H1 (cell line): ENCODE measurements around the gene HRH2. TPM values are rescaled to one million over a fixed set of nuclear protein-coding genes. Genes with fewer than 3 reads are reported as not detected.

Source experiments
- CEBPB ChIP-seq: IDR thresholded peaks from 2 replicates; pipeline ENCODE4 v1.6.1; 2012; ENCODE audit warnings: low read depth, low read length
- EGR1 ChIP-seq: IDR thresholded peaks from 2 replicates; pipeline ENCODE4 v1.6.1; 2011; ENCODE audit warnings: low read depth, low read length, borderline replicate concordance
- JUN ChIP-seq: IDR thresholded peaks from 2 replicates; pipeline ENCODE4 v1.6.1; 2011; ENCODE audit warnings: low read depth, mild to moderate bottlenecking, improper control_type of control experiment, low read length
- JUND ChIP-seq: IDR thresholded peaks from 2 replicates; pipeline ENCODE4 v1.6.1; 2011; ENCODE audit warnings: mild to moderate bottlenecking, improper control_type of control experiment, low read length
- SP1 ChIP-seq: IDR thresholded peaks from 2 replicates; pipeline ENCODE4 v1.6.1; 2011; ENCODE audit warnings: low read depth, low read length
- SUZ12 ChIP-seq: fragments of 200-600 bp; sonication (generic); IDR thresholded peaks from 2 replicates; pipeline ENCODE4 v1.6.1; 2012; ENCODE audit warnings: mild to moderate bottlenecking, inconsistent platforms, low read length, moderate library complexity, mixed read lengths
- TAF7 ChIP-seq: optimal IDR thresholded peaks from 2 replicates; pipeline ENCODE3; 2011; ENCODE audit warnings: low read depth, mild to moderate bottlenecking, inconsistent platforms, low read length, moderate library complexity, borderline replicate concordance
- polyA plus RNA-seq, 7 experiments: library from polyadenylated mRNA; depleted of rRNA in 3 of 7; stranded (reverse) in 5 of 7; unstranded in 2 of 7; fragments of >200 nt in 5 of 7; fragments of 200-250 nt in 2 of 7; gene quantifications; 1 replicate in 5 of 7; 2 replicates in 1 of 7; 4 replicates in 1 of 7; pipeline versions ENCODE4 v1.2.1 to v1.2.3, GENCODE V29; 2011 to 2013; ENCODE audit warnings: missing spikeins in 2 of 7, mixed read lengths in 2 of 7
- total RNA-seq: library from RNA; stranded (reverse); fragmentation: NEBNext Ultra II Directional; extraction: Animal tissue kit (Norgen Biotek cat#: 25700); gene quantifications from 2 replicates; pipeline ENCODE4 v1.2.1, GENCODE V29; 2021
- TF ChIP-seq, protein P1 (sequence below): fragments of 300-600 bp; sonication (generic); IDR thresholded peaks from 2 replicates; pipeline ENCODE4 v1.7.1; 2012; ENCODE audit warnings: low read length, moderate library complexity, mild to moderate bottlenecking, inconsistent platforms; ENCODE audit not compliant: insufficient replicate concordance
- TF ChIP-seq, protein P2 (sequence below): IDR thresholded peaks from 2 replicates; pipeline ENCODE4 v1.6.1; 2011; ENCODE audit warnings: low read depth, mild to moderate bottlenecking, low read length; ENCODE audit not compliant: insufficient read depth

The HRH2 gene
- total and polyA plus RNA-seq, 2 of the 8 experiments (the other 6 are each of a cell fraction or from before 2014, with no cell fraction given) = 7.8 to 8.1 TPM

DNA sequence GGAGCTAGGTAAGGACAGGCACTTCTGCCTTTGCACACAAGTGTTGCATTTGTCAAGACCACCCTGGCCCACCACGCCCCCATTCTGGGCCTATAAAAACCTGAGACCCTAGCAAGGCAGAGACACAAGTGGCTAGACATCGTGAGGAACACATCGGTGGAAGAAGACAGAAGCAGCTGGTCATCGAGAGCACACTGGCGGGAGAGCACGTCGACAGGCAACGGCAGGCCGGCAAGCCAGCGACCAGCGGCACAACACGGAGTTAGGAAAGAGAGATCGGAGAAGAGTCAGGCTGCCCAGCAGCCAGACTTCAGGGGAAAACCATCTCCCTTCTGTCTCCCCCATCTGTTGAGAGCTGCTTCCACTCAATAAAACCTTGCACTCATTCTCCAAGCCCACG lies 76.1 kb downstream of the HRH2 start (continued):
- TF ChIP-seq, protein P1, sequence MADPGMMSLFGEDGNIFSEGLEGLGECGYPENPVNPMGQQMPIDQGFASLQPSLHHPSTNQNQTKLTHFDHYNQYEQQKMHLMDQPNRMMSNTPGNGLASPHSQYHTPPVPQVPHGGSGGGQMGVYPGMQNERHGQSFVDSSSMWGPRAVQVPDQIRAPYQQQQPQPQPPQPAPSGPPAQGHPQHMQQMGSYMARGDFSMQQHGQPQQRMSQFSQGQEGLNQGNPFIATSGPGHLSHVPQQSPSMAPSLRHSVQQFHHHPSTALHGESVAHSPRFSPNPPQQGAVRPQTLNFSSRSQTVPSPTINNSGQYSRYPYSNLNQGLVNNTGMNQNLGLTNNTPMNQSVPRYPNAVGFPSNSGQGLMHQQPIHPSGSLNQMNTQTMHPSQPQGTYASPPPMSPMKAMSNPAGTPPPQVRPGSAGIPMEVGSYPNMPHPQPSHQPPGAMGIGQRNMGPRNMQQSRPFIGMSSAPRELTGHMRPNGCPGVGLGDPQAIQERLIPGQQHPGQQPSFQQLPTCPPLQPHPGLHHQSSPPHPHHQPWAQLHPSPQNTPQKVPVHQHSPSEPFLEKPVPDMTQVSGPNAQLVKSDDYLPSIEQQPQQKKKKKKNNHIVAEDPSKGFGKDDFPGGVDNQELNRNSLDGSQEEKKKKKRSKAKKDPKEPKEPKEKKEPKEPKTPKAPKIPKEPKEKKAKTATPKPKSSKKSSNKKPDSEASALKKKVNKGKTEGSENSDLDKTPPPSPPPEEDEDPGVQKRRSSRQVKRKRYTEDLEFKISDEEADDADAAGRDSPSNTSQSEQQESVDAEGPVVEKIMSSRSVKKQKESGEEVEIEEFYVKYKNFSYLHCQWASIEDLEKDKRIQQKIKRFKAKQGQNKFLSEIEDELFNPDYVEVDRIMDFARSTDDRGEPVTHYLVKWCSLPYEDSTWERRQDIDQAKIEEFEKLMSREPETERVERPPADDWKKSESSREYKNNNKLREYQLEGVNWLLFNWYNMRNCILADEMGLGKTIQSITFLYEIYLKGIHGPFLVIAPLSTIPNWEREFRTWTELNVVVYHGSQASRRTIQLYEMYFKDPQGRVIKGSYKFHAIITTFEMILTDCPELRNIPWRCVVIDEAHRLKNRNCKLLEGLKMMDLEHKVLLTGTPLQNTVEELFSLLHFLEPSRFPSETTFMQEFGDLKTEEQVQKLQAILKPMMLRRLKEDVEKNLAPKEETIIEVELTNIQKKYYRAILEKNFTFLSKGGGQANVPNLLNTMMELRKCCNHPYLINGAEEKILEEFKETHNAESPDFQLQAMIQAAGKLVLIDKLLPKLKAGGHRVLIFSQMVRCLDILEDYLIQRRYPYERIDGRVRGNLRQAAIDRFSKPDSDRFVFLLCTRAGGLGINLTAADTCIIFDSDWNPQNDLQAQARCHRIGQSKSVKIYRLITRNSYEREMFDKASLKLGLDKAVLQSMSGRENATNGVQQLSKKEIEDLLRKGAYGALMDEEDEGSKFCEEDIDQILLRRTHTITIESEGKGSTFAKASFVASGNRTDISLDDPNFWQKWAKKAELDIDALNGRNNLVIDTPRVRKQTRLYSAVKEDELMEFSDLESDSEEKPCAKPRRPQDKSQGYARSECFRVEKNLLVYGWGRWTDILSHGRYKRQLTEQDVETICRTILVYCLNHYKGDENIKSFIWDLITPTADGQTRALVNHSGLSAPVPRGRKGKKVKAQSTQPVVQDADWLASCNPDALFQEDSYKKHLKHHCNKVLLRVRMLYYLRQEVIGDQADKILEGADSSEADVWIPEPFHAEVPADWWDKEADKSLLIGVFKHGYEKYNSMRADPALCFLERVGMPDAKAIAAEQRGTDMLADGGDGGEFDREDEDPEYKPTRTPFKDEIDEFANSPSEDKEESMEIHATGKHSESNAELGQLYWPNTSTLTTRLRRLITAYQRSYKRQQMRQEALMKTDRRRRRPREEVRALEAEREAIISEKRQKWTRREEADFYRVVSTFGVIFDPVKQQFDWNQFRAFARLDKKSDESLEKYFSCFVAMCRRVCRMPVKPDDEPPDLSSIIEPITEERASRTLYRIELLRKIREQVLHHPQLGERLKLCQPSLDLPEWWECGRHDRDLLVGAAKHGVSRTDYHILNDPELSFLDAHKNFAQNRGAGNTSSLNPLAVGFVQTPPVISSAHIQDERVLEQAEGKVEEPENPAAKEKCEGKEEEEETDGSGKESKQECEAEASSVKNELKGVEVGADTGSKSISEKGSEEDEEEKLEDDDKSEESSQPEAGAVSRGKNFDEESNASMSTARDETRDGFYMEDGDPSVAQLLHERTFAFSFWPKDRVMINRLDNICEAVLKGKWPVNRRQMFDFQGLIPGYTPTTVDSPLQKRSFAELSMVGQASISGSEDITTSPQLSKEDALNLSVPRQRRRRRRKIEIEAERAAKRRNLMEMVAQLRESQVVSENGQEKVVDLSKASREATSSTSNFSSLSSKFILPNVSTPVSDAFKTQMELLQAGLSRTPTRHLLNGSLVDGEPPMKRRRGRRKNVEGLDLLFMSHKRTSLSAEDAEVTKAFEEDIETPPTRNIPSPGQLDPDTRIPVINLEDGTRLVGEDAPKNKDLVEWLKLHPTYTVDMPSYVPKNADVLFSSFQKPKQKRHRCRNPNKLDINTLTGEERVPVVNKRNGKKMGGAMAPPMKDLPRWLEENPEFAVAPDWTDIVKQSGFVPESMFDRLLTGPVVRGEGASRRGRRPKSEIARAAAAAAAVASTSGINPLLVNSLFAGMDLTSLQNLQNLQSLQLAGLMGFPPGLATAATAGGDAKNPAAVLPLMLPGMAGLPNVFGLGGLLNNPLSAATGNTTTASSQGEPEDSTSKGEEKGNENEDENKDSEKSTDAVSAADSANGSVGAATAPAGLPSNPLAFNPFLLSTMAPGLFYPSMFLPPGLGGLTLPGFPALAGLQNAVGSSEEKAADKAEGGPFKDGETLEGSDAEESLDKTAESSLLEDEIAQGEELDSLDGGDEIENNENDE = no peak
- TF ChIP-seq JUN (no peak), JUND (no peak), EGR1 (no peak), CEBPB (no peak), SUZ12 (no peak), TAF7 (no peak), SP1 (no peak)
- TF ChIP-seq, protein P2, sequence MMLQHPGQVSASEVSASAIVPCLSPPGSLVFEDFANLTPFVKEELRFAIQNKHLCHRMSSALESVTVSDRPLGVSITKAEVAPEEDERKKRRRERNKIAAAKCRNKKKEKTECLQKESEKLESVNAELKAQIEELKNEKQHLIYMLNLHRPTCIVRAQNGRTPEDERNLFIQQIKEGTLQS = no peak
